ENCODE results near the gene CD2. TPM values are rescaled to one million over a fixed set of nuclear protein-coding genes. Genes with fewer than 3 reads are reported as not detected.

CD2 gene
- total RNA-seq, 1 donor from 2014 or later: 11.4 TPM

DNA sequence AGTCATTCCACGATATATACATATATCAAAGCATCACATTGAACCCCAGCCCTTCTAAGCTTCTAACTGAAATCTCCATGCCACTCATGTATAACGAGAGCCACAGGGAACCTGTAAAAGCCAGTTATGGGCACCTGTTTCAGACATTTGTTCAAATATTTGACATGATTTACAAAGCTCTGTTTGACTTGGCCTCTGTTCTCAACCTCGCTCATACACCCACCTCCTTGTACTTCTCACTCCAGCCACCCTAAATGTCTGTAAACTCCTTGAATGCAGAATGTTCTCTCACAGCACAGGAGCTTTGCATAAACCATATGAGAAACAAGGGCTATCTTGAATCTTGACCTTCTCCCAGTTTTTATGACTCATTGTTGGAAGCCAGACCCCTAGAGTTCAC, 36.9 kb upstream of the CD2 start:
- TF ChIP-seq, protein P1, sequence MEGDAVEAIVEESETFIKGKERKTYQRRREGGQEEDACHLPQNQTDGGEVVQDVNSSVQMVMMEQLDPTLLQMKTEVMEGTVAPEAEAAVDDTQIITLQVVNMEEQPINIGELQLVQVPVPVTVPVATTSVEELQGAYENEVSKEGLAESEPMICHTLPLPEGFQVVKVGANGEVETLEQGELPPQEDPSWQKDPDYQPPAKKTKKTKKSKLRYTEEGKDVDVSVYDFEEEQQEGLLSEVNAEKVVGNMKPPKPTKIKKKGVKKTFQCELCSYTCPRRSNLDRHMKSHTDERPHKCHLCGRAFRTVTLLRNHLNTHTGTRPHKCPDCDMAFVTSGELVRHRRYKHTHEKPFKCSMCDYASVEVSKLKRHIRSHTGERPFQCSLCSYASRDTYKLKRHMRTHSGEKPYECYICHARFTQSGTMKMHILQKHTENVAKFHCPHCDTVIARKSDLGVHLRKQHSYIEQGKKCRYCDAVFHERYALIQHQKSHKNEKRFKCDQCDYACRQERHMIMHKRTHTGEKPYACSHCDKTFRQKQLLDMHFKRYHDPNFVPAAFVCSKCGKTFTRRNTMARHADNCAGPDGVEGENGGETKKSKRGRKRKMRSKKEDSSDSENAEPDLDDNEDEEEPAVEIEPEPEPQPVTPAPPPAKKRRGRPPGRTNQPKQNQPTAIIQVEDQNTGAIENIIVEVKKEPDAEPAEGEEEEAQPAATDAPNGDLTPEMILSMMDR (IDR thresholded peaks at IDR 0.05): no peak
- Histone ChIP-seq H3K36me3 (no peaks in the 10 kb centered on the region), H3K9me3 (no peaks in the 10 kb centered on the region), H3K4me1 (no peaks in the 10 kb centered on the region), H3K4me3 (no peak overlapping the region), H3K27me3 (no peaks in the 10 kb centered on the region), H3K27ac (no peak overlapping the region)
- DNase-seq (no peak), ATAC-seq (peak; percentile 88)
- intact Hi-C loops (cut with DNase I): no loop called here

DNA sequence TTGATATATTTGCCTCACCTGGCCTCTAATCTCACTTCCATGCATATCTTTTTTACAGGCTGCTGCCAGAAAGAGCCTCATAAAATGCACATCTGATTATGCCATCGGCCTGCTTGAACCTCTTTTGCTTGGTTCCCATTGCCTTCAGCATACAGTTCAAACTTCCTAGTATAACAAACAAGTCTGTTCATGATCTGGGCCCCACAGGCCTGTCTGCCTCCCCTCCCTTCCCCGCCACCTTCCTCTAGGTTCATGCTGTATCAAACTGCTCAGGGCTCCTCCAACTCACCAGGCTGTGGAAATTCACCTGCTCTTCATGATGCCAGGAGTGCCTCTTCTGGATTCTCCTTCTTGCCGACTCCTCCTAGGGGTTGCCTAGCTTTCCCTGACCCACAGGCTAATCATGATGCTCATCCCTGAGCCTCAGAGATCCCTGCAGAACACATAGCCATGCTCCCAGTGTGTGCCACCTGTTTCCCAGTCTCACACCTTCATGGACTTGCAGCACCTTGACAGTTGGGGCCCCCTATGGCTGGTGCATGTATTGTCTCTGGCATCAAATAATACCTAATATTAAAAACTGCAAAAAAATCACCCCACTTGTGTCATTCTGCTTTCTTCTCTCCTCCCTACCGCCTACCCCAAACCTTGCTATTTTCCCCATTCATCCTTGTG, 33.7 kb upstream of the CD2 start:
- intact Hi-C loops (cut with DNase I): loop anchor here (10.0 kb wide), 1 partner anchor 334 kb away; no protein-coding TSS in a partner anchor
- Histone ChIP-seq H3K36me3 (no peaks in the 10 kb centered on the region), H3K4me1 (no peaks in the 10 kb centered on the region), H3K9me3 (no peaks in the 10 kb centered on the region), H3K27ac (no peak overlapping the region), H3K4me3 (no peak overlapping the region), H3K27me3 (no peaks in the 10 kb centered on the region)
- no peak for DNase-seq
- no peak for ATAC-seq
- TF ChIP-seq, protein P1 (IDR thresholded peaks at IDR 0.05): no peak

DNA sequence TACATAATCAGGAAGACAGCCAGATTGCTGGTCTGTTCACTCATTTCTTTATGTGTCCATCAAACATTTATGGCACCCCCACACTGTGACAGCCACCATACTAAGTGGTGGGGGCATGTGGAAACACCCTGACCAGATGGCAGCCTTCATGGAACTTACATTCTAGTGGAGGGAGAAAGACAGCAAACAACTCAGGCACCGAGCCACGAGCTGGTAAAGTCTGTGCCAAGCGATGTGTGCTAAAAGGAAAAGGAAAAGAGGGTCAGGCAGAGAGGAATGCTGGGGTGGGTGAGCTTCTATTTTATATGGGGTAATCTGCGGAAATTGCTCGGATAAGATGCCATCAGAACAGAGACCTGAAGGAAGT, 33.2 kb upstream of the CD2 start:
- no peak overlapping the region for H3K27ac ChIP-seq

DNA sequence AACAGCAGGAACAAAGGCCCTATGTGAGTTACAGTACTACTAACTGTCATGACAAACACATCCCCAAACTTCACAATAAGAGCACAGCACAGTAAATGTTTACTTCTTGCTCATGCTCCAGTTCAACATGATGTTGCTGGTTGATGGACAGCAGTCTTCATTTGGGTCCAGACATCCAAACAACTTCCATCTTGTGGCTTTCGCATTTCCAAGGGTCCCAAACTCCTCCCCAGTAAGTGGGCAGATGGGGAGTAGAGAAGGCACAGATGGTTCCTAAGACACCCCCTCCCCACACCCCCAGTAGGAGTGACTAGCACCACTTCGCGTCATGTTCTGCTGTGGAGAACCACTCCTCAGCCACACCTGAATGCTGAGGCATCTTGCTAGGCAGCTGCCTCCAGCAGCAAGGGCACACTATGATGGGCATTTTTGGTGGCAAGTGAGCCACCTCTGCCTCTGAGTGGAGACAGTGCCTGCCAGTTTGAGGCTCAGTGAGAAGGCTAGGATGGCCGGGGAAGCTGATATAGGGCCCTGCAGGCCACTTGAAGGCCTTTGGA, 32.7 kb upstream of the CD2 start:
- ATAC-seq (no peak), DNase-seq (no peak)
- no peaks in the 10 kb centered on the region for H3K27me3 ChIP-seq
- TF ChIP-seq, protein P1 (IDR thresholded peaks at IDR 0.05): no peak
- H3K9me3 ChIP-seq: no peaks in the 10 kb centered on the region
- no peaks in the 10 kb centered on the region for H3K4me1 ChIP-seq
- H3K4me3 ChIP-seq: no peak overlapping the region
- intact Hi-C loops (cut with DNase I): loop anchor here (10.0 kb wide), 1 partner anchor 333 kb away; no protein-coding TSS in a partner anchor
- H3K27ac ChIP-seq: no peak overlapping the region
- H3K36me3 ChIP-seq: no peaks in the 10 kb centered on the region

More for the DNA sequence above, 33.2 kb upstream of the CD2 start:
- DNase-seq: no peak
- H3K36me3 ChIP-seq: no peaks in the 10 kb centered on the region
- no peaks in the 10 kb centered on the region for H3K4me1 ChIP-seq
- H3K4me3 ChIP-seq: no peak overlapping the region
- intact Hi-C loops (cut with DNase I): loop anchor here (10.0 kb wide), 1 partner anchor 334 kb away; no protein-coding TSS in a partner anchor
- no peaks in the 10 kb centered on the region for H3K27me3 ChIP-seq
- no peaks in the 10 kb centered on the region for H3K9me3 ChIP-seq
- no peak for ATAC-seq
- TF ChIP-seq, protein P1 (IDR thresholded peaks at IDR 0.05): no peak

DNA sequence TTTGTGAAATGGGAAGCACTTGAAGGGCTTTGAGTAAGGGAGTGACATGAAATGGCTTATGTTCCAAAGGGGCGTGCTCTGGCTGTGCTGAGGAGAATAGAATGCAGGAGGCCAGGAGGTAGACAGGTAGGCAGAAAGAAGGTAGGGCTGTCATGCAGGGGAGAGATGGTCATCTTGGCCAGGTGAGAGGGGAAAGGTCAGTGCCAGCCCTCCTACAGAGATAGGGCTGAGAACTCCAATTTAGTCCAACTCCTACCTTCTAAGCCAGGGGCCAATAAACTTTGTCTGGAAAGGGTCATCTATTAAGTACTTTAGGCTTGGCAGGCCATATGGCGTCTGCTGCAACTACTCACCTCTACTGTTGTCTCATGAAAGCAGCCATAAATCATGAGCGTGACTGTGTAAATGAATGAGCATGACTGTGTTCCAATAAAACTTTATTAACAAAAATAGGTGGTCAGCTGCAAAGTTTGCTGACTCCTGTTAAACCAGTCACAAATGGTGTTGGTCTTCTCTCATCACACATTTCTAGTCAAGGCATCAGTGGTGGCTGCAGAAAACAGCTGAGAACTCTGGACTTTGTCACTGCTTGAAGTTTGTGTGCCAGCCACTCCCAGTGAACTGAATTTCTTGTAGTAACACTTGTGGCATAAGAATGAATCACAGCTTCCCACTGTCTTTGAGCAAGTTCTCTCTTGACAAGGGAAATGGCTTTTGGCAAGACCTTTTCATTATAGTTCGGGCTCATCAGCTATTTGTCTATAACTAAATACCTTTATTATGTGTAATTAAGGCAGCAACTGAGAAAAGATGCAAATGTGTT, 32.0 kb upstream of the CD2 start:
- intact Hi-C loops (cut with DNase I): loop anchor here (10.0 kb wide), 1 partner anchor 333 kb away; no protein-coding TSS in a partner anchor

More for the DNA sequence above, 32.0 kb upstream of the CD2 start:
- no peak for DNase-seq
- H3K4me1 ChIP-seq: no peaks in the 10 kb centered on the region
- H3K36me3 ChIP-seq: no peaks in the 10 kb centered on the region
- peak; percentile 25 for ATAC-seq
- H3K27me3 ChIP-seq: no peaks in the 10 kb centered on the region
- no peak overlapping the region for H3K27ac ChIP-seq
- TF ChIP-seq, protein P1 (IDR thresholded peaks at IDR 0.05): no peak
- no peaks in the 10 kb centered on the region for H3K9me3 ChIP-seq
- no peak overlapping the region for H3K4me3 ChIP-seq
